HAP-1 (cell line): ENCODE data around the gene TAS2R40.
"Not testable (repeated sequence)": the region's sequence is repeated elsewhere in the genome, so short reads cannot be mapped to it uniquely, and the experiment has no call there.

Source experiments
- DNase-seq, 2 experiments: peaks; one replicate each; pipeline ENCODE4 v3.0.0-alpha.2; 2016 to 2020; ENCODE audit warnings: low spot score in 2 of 2
- H3K27me3 ChIP-seq: fragments of 250-450 bp; sonication (Bioruptor Pico); 2 replicates; pipeline ENCODE4 v1.5.1; 2020; ENCODE audit warnings: low read depth, mild to moderate bottlenecking, moderate library complexity
- H3K36me3 ChIP-seq: fragments of 250-450 bp; sonication (Bioruptor Pico); replicated peaks from 2 replicates; pipeline ENCODE4 v1.5.1; 2020; ENCODE audit warnings: mild to moderate bottlenecking
- H3K4me1 ChIP-seq: fragments of 250-450 bp; sonication (Bioruptor Pico); 2 replicates; pipeline ENCODE4 v1.5.1; 2020; ENCODE audit warnings: mild to moderate bottlenecking
- H3K4me3 ChIP-seq: fragments of 250-450 bp; sonication (Bioruptor Pico); 2 replicates; pipeline ENCODE4 v1.5.1; 2020; ENCODE audit warnings: mild to moderate bottlenecking, moderate library complexity
- H3K9me3 ChIP-seq: fragments of 250-450 bp; sonication (Bioruptor Pico); 2 replicates; pipeline ENCODE4 v1.5.1; 2020; ENCODE audit warnings: mild to moderate bottlenecking, moderate library complexity
- in situ Hi-C: fragments of 300-500 bp; cut with MboI; formaldehyde crosslinking; loops from 3 replicates; pipeline ENCODE4 v1.14.3; 2020; ENCODE audit warnings: low sequenced_read_pairs, inconsistent platforms, mixed read lengths

TAS2R40 gene

DNA sequence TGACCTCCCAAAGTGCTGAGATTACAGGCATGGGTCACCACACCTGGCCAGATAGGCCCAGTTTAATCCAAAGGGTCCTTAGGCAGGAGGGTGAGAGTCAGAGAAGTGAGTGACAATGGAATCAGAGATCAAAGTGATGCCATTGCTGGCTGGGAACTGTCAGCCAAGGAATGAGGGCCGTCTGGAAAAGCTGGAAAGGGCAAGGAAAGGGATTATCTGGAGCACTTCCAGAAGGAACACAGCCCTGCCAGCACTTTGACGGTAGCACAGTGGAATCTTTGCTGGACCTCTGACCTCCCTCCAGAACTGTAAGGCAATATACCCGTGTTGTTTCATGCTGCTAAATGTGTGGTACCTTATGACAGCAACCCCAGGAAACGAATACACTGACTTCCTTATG, 11.3 kb upstream of the TAS2R40 start:
- Histone ChIP-seq H3K9me3 (no peaks in the 10 kb centered on the region), H3K4me1 (no peaks in the 10 kb centered on the region), H3K36me3 (no peaks in the 10 kb centered on the region), H3K4me3 (no peak overlapping the region), H3K27me3 (no peaks in the 10 kb centered on the region)
- in situ Hi-C loops, result loop anchor here (5.0 to 25.0 kb wide), 3 partner anchors 198 to 598 kb away; partner anchors contain the start of gene EPHB6
- no peak for DNase-seq

DNA sequence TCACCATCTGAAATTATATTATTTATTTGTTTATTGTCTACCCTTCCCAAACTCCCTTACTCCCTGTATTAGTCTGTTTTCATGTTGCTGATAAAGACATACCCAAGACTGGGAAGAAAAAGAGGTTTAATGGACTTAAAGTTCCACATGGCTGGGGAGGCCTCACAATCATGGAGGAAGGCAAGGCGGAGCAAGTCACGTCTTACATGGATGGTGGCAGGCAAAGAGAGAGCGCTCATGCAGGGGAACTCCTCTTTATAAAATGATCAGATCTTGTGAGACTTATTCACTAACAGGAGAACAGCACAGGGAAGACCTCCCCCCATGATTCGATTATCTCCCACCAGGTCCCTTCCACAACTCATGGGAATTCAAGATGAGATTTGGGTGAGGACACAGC, 8.4 kb upstream of the TAS2R40 start:
- H3K4me3 ChIP-seq, H3K4me1 ChIP-seq, H3K9me3 ChIP-seq, H3K36me3 ChIP-seq, DNase-seq, H3K27me3 ChIP-seq: not testable (repeated sequence)
- in situ Hi-C loops, result loop anchor here (5.0 to 25.0 kb wide), 3 partner anchors 201 to 601 kb away; partner anchors contain the start of gene EPHB6

DNA sequence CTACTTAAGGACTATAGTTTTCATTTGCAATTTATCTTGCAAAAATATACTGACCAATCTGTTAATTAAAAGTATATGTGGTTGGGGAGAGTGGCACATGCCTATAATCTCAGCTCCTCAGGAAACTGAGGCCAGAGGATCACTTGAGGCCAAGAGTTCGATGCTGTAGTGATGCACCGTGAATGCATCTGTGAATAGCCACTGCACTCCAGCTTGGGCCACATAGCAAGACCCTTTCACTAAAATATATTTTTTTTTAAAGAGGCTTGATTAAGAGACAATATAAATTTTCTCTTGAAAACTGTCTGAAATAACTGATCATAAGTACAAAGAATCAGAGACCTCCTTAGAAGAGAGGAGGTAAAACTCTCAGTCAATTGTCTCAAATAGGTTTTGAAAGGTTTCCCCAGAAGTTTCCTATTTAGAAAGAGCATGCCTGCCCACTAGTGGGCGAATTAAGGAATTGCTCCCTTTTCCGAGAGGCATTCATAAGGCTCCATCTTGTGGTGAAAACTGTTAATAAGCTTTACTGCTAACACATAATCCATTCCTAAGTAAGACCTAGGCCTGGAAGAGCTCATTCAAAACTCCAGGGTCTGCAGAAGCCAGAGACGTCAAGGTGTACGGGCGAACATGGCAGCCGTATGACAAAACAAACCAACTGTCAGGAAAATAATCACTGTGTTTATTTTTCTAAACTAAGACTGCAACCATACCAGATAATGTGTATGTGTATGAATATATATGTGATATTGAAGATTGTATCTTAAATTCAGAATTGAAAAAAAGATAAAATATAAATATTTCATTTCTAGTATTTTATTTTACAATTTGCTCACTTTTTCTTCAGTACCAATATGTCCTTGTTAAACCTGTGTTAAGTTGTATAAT, 6.8 kb upstream of the TAS2R40 start:
- in situ Hi-C loops, result loop anchor here (5.0 to 25.0 kb wide), 3 partner anchors 203 to 603 kb away; partner anchors contain the start of gene EPHB6

DNA sequence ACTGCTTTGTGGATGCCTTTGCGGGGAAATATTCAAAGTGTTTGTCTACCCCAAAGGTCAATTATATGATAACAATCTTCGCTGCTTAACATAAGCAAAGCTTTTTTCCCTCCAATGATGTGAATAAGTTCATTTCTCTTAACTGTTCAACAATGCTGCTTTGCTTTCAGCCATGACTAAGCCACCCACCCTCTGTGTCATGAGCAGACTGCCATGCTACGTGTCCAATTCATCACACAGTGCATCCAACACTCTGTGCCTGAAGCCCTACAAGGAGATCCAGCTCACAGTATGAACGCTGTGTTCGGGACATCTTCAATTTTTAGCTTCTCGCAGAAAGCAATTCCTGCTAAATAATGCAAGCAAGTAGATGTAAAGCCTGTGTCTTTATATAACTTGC, 5.7 kb upstream of the TAS2R40 start:
- in situ Hi-C loops, result loop anchor here (10.0 to 25.0 kb wide), 2 partner anchors 361 to 604 kb away; partner anchors contain the start of gene EPHB6
- DNase-seq, result peak in 1 of 2 experiments; percentile 2
- H3K27me3 ChIP-seq, result 0 out of 2 replicates have a peak, but pooled peaks cover 5% of the 10 kb centered on the region
- H3K36me3 ChIP-seq, result no peaks in the 10 kb centered on the region
- H3K9me3 ChIP-seq, result no peaks in the 10 kb centered on the region
- no peak overlapping the region for H3K4me3 ChIP-seq
- no peaks in the 10 kb centered on the region; the same call in 1 of the 2 replicates for H3K4me1 ChIP-seq

More for the DNA sequence above, 6.8 kb upstream of the TAS2R40 start:
- H3K36me3 ChIP-seq, result no peaks in the 10 kb centered on the region
- H3K9me3 ChIP-seq, result no peaks in the 10 kb centered on the region
- H3K4me3 ChIP-seq, result no peak overlapping the region
- no peaks in the 10 kb centered on the region; the same call in 1 of the 2 replicates for H3K4me1 ChIP-seq
- DNase-seq, result peak; percentile 72 to 85
- 0 out of 2 replicates have a peak, but pooled peaks cover 2% of the 10 kb centered on the region for H3K27me3 ChIP-seq

DNA sequence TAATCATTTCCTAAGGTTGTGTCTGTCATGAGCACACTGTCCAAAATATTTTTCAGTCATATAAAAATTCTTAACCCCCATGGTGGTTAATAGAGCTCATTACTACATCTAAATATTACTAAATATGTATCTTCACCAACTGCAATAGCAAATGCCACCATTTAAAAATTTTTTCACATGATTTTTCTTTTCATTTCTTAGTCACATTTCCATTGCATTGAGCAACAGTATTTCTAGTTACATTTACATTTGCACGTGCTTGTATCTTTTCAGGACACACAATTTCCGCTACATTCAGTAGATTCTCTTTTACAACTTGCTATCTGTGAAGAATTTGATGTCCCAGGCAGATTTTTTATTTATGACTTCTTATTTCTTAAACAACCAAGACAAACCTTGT, 5.2 kb upstream of the TAS2R40 start:
- in situ Hi-C loops, result loop anchor here (10.0 to 25.0 kb wide), 2 partner anchors 362 to 604 kb away; partner anchors contain the start of gene EPHB6
- no peaks in the 10 kb centered on the region for H3K9me3 ChIP-seq
- H3K4me1 ChIP-seq, result no peaks in the 10 kb centered on the region; the same call in 1 of the 2 replicates
- H3K4me3 ChIP-seq, result no peak overlapping the region
- H3K36me3 ChIP-seq, result no peaks in the 10 kb centered on the region
- H3K27me3 ChIP-seq, result peaks cover 8% of the 10 kb centered on the region; the same call in 1 of the 2 replicates
- DNase-seq, result no peak

GRCh38 chr7:143217806-143218205, 4.0 kb upstream of the TAS2R40 start:
- no peaks in the 10 kb centered on the region for H3K9me3 ChIP-seq
- no peaks in the 10 kb centered on the region; the same call in 1 of the 2 replicates for H3K4me1 ChIP-seq
- no peak overlapping the region for H3K4me3 ChIP-seq
- in situ Hi-C loops, result loop anchor here (10.0 to 25.0 kb wide), 2 partner anchors 363 to 606 kb away; partner anchors contain the start of gene EPHB6
- DNase-seq, result no peak
- H3K27me3 ChIP-seq, result peaks cover 11% of the 10 kb centered on the region; the same call in 1 of the 2 replicates
- H3K36me3 ChIP-seq, result no peaks in the 10 kb centered on the region

GRCh38 chr7:143221286-143221685, 551 bp upstream of the TAS2R40 start:
- in situ Hi-C loops, result loop anchor here (10.0 to 25.0 kb wide), 2 partner anchors 346 to 609 kb away; no protein-coding TSS in a partner anchor
- no peaks in the 10 kb centered on the region for H3K36me3 ChIP-seq
- peaks cover 16% of the 10 kb centered on the region for H3K27me3 ChIP-seq
- no peak overlapping the region for H3K4me3 ChIP-seq
- DNase-seq, result no peak
- no peaks in the 10 kb centered on the region for H3K4me1 ChIP-seq
- no peaks in the 10 kb centered on the region for H3K9me3 ChIP-seq

DNA sequence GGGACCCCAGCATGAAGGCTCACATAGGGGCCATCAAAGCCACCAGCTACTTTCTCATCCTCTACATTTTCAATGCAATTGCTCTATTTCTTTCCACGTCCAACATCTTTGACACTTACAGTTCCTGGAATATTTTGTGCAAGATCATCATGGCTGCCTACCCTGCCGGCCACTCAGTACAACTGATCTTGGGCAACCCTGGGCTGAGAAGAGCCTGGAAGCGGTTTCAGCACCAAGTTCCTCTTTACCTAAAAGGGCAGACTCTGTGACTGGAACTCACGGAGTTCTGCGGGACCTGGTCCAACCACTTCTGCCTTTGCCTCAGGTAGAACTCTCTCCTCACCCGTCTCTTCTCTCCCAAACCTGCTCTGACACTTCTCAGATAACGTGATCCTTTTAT, 945 bp downstream of the TAS2R40 start:
- in situ Hi-C loops, result loop anchor here (10.0 to 25.0 kb wide), 2 partner anchors 348 to 610 kb away; no protein-coding TSS in a partner anchor
- Histone ChIP-seq H3K4me1 (no peaks in the 10 kb centered on the region), H3K36me3 (no peaks in the 10 kb centered on the region), H3K4me3 (no peak overlapping the region), H3K9me3 (no peaks in the 10 kb centered on the region), H3K27me3 (peaks cover 16% of the 10 kb centered on the region)
- no peak for DNase-seq

DNA sequence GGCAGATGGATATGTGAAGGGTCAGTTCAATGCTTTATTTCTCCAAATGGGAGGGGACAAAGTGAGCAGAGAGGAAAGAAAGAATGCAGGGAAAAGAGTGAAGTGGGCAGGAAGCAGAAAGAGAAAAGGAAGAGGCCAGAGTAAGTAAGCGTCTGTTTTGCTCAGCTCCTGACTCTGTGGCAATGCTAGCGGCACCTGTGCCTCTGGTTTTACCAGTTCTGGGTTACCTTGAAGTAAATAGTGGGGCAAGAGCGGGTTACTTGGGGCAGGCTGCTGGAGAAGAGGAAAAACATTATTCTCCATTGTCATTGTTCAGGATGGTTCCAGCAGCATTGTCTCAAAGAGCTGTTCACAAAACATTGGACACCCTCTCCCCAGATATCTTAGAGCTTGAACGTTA, 1.9 kb downstream of the TAS2R40 start:
- H3K27me3 ChIP-seq, result peaks cover 16% of the 10 kb centered on the region
- no peaks in the 10 kb centered on the region for H3K9me3 ChIP-seq
- no peaks in the 10 kb centered on the region for H3K36me3 ChIP-seq
- no peak for DNase-seq
- in situ Hi-C loops, result loop anchor here (10.0 to 25.0 kb wide), 2 partner anchors 349 to 611 kb away; no protein-coding TSS in a partner anchor
- no peaks in the 10 kb centered on the region for H3K4me1 ChIP-seq
- H3K4me3 ChIP-seq, result no peak overlapping the region

DNA sequence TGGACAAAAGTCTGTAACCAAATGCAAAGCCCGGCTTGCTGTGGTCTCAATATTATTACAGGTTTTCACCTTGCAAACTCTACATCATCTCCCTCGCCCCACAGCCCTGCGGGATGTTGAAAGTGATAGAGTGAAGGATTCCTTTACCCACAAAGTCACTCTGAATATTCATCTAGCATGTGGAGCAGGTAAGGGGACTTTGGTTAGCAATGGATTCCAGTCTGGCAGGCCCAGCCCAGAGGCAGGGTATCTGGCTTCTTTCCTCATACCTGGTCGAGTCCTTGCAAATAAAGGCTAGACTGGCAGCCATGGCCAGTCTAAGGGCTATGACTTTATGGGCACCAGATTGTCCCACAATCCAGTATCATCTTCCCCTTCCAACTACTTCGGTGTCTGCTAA, 3.2 kb downstream of the TAS2R40 start:
- Histone ChIP-seq H3K4me1 (no peaks in the 10 kb centered on the region), H3K27me3 (peaks cover 13% of the 10 kb centered on the region), H3K9me3 (no peaks in the 10 kb centered on the region), H3K4me3 (no peak overlapping the region), H3K36me3 (no peaks in the 10 kb centered on the region)
- no peak for DNase-seq
- in situ Hi-C loops, result loop anchor here (10.0 kb wide), 1 partner anchor 350 kb away; no protein-coding TSS in a partner anchor

DNA sequence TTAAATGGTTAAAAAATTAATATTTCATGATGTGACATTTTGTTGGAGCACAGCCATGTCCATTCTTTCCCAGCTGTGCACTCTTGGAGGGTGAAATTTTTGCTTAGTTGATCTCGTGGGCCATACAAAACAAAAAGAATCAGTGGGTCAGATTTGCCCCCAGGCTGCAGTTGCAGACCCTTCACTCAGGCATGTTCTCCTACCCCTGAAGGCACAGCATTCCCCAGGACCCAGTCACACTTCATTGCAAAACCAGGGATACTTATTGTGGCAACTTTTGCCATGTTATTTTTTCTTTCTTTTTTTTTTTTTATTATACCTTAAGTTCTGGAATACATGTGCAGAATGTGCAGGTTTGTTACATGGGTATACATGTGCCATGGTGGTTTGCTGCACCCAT, 6.0 kb downstream of the TAS2R40 start:
- in situ Hi-C loops, result loop anchor here (10.0 kb wide), 1 partner anchor 353 kb away; no protein-coding TSS in a partner anchor
- no peak for DNase-seq
- H3K4me1 ChIP-seq, result no peaks in the 10 kb centered on the region

DNA sequence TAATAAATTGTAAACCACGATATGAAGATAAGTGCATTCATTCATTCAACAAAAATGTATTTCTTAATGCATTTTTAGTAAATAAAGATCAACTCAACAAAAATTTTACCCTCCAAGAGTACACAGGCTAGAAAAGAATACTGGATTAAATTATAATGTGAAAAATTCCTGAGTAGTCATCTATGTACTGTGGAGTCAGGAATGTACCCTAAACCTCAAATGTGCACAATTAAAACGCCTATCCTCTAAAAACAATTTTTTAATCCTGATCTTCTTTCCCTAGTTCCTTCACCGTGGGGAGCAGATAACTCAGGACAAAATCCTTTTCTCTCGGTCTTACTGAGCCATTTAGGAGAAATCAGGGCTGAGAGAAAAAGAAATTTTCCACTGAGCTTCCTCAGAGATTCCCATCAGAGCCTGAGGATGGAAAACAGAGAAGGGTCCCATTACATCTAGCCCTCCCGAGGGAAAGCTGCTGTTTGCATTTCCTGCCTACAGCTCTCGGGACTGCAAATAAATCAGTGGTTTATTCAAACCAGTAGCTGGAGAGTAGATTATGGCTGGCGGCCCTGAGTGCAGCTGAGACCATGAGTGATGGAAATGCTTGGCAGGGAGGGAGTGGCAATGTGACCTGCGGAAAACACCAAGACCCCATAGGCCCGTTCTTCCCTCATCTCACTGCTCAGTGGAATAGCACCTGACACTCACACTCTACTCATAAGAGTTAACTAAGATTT, 7.4 kb downstream of the TAS2R40 start:
- no peaks in the 10 kb centered on the region for H3K4me1 ChIP-seq
- DNase-seq, result no peak
- H3K27me3 ChIP-seq, result peaks cover 3% of the 10 kb centered on the region; the same call in 1 of the 2 replicates
- H3K36me3 ChIP-seq, result no peaks in the 10 kb centered on the region
- no peak overlapping the region for H3K4me3 ChIP-seq
- in situ Hi-C loops, result loop anchor here (10.0 kb wide), 1 partner anchor 354 kb away; no protein-coding TSS in a partner anchor
- H3K9me3 ChIP-seq, result no peaks in the 10 kb centered on the region

More for the DNA sequence above, 6.0 kb downstream of the TAS2R40 start:
- no peaks in the 10 kb centered on the region for H3K36me3 ChIP-seq
- H3K27me3 ChIP-seq, result peaks cover 5% of the 10 kb centered on the region
- no peak overlapping the region for H3K4me3 ChIP-seq
- no peaks in the 10 kb centered on the region for H3K9me3 ChIP-seq
